Measurements from ENCODE around the gene WIPI1.

The WIPI1 gene

DNA sequence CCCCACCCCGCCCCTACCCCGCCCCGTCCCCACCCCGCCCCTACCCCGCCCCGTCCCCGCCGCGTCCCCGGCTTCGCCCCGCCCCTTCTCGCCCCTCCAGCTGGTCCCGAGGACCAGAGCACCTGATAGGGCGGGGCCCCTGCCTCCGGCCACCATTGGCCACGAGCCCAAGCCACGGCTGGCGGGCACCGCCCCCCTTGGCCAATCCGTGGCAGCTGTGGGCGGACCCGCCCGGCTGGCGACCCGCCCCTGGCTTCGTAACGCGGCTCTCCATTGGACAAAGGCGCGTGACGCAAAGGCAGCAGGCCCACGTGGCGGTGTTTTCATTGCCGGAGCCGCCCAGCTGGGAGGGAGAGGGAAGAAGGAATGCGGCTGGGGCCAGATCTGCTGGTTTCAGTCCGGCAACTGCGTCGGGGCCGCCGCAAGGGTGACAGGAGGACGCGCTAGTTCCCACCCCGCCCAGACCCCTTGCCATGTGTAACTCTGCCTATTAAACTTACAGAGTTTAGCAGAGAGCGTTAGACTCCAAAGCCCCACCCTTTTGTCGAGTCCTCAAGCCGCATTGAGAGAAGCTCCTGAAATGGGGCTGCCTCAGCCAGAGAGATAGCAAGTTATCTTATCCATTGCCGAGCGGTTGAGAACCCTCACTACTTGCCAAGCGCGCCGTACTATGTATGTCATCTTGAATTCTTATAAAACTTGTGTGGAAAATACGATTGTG is 403 bp upstream of the WIPI1 start:
- no peaks in the 10 kb centered on the region for H3K36me3 ChIP-seq (ENCODE audit: control insufficient read depth in 1 of 2, insufficient read depth in 2 of 2, low read length in 2 of 2)
- no peak overlapping the region for H4K91ac ChIP-seq (ENCODE audit: low read depth, low read length)
- peak overlapping the region; percentile 41 for H3K27ac ChIP-seq (ENCODE audit: low read depth, low read length)
- no peak overlapping the region for H3K23ac ChIP-seq (ENCODE audit: low read length)
- H4K8ac ChIP-seq (ENCODE audit: low read depth, low read length) = no peak overlapping the region
- peak overlapping the region; percentile 97 for H3K4me2 ChIP-seq (ENCODE audit: low read length)
- H3K9ac ChIP-seq (ENCODE audit: low read length) = no peak overlapping the region
- no peak overlapping the region for H3K14ac ChIP-seq (ENCODE audit: low read length)
- no peaks in the 10 kb centered on the region for H3K27me3 ChIP-seq (ENCODE audit: insufficient read depth, low read length)
- peaks cover 0 to 7% of the 10 kb centered on the region in 2 experiments for H3K4me1 ChIP-seq (ENCODE audit: control insufficient read depth in 1 of 2, insufficient read depth in 2 of 2, low read length in 2 of 2)
- WGBS (ENCODE audit: extremely low coverage, insufficient coverage, insufficient read length) = no CpG with 5 or more reads among the region's 54 CpGs
- H3K79me1 ChIP-seq (ENCODE audit: low read length) = peaks cover 14% of the 10 kb centered on the region
- no peak overlapping the region for H3K4ac ChIP-seq (ENCODE audit: low read depth, low read length)
- no peak overlapping the region for H4K12ac ChIP-seq (ENCODE audit: low read depth, low read length)
- H2BK5ac ChIP-seq (ENCODE audit: low read depth, low read length, poor library complexity) = no peak overlapping the region
- H2BK12ac ChIP-seq (ENCODE audit: low read length) = no peak overlapping the region
- peak; percentile 100 for DNase-seq
- no peak overlapping the region for H3K18ac ChIP-seq (ENCODE audit: low read length)
- no peaks in the 10 kb centered on the region for H3K9me3 ChIP-seq (ENCODE audit: insufficient read depth, low read depth, low read length)
- H3K79me2 ChIP-seq (ENCODE audit: control insufficient read depth, insufficient read depth, low read length, poor library complexity) = peaks cover 2% of the 10 kb centered on the region
- H2AFZ ChIP-seq (ENCODE audit: insufficient read depth, low read length, poor library complexity) = no peak overlapping the region
- no peak overlapping the region for H2AK5ac ChIP-seq (ENCODE audit: low read length)
- H2BK120ac ChIP-seq (ENCODE audit: insufficient read depth, low read length, poor library complexity) = no peak overlapping the region
- H3K4me3 ChIP-seq (ENCODE audit: low read depth, low read length) = peak overlapping the region; percentile 55

DNA sequence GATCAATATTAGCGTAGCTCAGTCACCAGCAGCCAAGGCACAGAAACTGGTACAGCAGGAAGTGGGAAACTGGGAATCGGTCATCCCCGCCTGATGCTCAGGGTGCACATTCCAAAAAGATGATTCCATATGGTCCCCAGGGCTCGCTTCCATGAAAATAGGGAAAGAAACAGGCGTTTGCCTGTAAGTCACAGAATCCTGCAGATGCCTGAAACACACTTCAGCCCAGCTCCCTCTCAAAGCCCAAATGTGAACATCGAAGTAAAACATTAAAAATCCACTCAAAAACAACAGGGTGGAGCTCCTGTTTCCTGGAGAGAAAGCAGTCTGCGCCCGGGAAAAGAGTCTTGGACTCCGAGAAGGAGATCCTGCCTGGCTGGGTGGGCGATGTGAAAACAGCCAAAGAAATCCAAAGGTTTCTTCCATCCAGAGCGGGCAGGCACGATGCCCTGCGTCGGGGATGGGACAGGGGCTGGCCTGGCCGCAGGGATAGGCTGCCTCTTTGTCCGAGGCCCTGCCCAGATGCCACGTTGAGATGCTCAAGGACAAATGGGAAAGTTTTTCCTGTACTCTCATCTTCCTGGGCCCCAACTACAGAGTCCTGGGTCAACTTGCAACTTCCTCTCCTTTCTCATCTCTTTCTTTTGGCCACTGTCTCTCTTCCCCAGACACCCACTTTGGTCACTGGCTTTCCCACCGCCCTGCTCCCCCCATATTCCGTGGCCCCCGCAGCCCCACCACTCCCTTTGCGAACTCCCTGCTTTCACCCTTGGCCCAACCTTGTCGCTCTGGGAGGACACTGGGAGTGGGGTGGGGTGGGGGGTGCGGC is 743 bp downstream of the WIPI1 start:
- peak overlapping the region; percentile 88 for H3K4me2 ChIP-seq (ENCODE audit: low read length)
- peaks cover 13% of the 10 kb centered on the region for H3K79me1 ChIP-seq (ENCODE audit: low read length)
- peak overlapping the region; percentile 78 for H2BK5ac ChIP-seq (ENCODE audit: low read depth, low read length, poor library complexity)
- H3K27ac ChIP-seq (ENCODE audit: low read depth, low read length) = peak overlapping the region; percentile 77
- H3K79me2 ChIP-seq (ENCODE audit: control insufficient read depth, insufficient read depth, low read length, poor library complexity) = peaks cover 2% of the 10 kb centered on the region
- peak overlapping the region; percentile 72 for H4K91ac ChIP-seq (ENCODE audit: low read depth, low read length)
- no peak overlapping the region for H3K23ac ChIP-seq (ENCODE audit: low read length)
- peak overlapping the region; percentile 61 for H4K12ac ChIP-seq (ENCODE audit: low read depth, low read length)
- peaks cover 5 to 10% of the 10 kb centered on the region in 2 experiments for H3K4me1 ChIP-seq (ENCODE audit: control insufficient read depth in 1 of 2, insufficient read depth in 2 of 2, low read length in 2 of 2)
- peak overlapping the region; percentile 95 for H3K4me3 ChIP-seq (ENCODE audit: low read depth, low read length)
- no peak overlapping the region for H2BK120ac ChIP-seq (ENCODE audit: insufficient read depth, low read length, poor library complexity)
- H4K8ac ChIP-seq (ENCODE audit: low read depth, low read length) = peak overlapping the region; percentile 44
- WGBS (ENCODE audit: extremely low coverage, insufficient coverage, insufficient read length) = no CpG with 5 or more reads among the region's 23 CpGs
- no peak overlapping the region for H2AFZ ChIP-seq (ENCODE audit: insufficient read depth, low read length, poor library complexity)
- peak overlapping the region; percentile 43 for H2AK5ac ChIP-seq (ENCODE audit: low read length)
- H3K9ac ChIP-seq (ENCODE audit: low read length) = peak overlapping the region; percentile 90
- H2BK12ac ChIP-seq (ENCODE audit: low read length) = no peak overlapping the region
- no peaks in the 10 kb centered on the region for H3K27me3 ChIP-seq (ENCODE audit: insufficient read depth, low read length)
- H3K36me3 ChIP-seq (ENCODE audit: control insufficient read depth in 1 of 2, insufficient read depth in 2 of 2, low read length in 2 of 2) = no peaks in the 10 kb centered on the region
- no peak overlapping the region for H3K18ac ChIP-seq (ENCODE audit: low read length)
- no peaks in the 10 kb centered on the region for H3K9me3 ChIP-seq (ENCODE audit: insufficient read depth, low read depth, low read length)
- H3K4ac ChIP-seq (ENCODE audit: low read depth, low read length) = peak overlapping the region; percentile 74
- DNase-seq = peak; percentile 82 to 85
- peak overlapping the region; percentile 90 for H3K14ac ChIP-seq (ENCODE audit: low read length)

DNA sequence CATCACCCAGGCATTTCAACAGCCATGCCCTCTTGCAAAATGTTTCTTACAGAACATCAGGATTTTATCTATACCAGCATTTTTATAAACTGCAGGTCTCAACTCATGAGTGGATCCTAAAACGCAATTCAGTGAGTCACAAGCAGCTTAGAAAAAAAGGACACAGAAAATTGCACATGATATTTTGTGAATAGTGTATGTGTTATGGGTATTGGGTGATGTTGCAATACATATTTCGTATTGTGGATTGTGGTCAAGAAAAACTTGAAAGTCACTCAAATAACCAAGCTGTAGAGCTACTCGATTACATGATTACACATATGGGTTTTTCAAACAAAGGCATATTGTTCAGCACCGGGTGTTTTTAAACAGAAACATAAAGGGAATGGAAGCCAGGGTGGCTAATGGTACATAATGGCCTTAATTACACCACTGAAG is 1.4 kb downstream of the WIPI1 start:
- WGBS (ENCODE audit: extremely low coverage, insufficient coverage, insufficient read length) = no CpG with 5 or more reads among the region's 4 CpGs
- peak overlapping the region; percentile 88 for H3K4me2 ChIP-seq (ENCODE audit: low read length)
- no peak overlapping the region for H4K91ac ChIP-seq (ENCODE audit: low read depth, low read length)
- no peak overlapping the region for H3K9ac ChIP-seq (ENCODE audit: low read length)
- peaks cover 8 to 13% of the 10 kb centered on the region in 2 experiments for H3K4me1 ChIP-seq (ENCODE audit: control insufficient read depth in 1 of 2, insufficient read depth in 2 of 2, low read length in 2 of 2)
- H4K8ac ChIP-seq (ENCODE audit: low read depth, low read length) = peak overlapping the region; percentile 33
- no peak overlapping the region for H2AK5ac ChIP-seq (ENCODE audit: low read length)
- H3K4me3 ChIP-seq (ENCODE audit: low read depth, low read length) = no peak overlapping the region
- H3K23ac ChIP-seq (ENCODE audit: low read length) = no peak overlapping the region
- no peak overlapping the region for H4K12ac ChIP-seq (ENCODE audit: low read depth, low read length)
- peaks cover 2% of the 10 kb centered on the region for H3K79me2 ChIP-seq (ENCODE audit: control insufficient read depth, insufficient read depth, low read length, poor library complexity)
- no peak overlapping the region for H3K18ac ChIP-seq (ENCODE audit: low read length)
- H3K27ac ChIP-seq (ENCODE audit: low read depth, low read length) = peak overlapping the region; percentile 77
- peak; percentile 74 to 95 for DNase-seq
- peaks cover 0 to under 1% of the 10 kb centered on the region in 2 experiments for H3K36me3 ChIP-seq (ENCODE audit: control insufficient read depth in 1 of 2, insufficient read depth in 2 of 2, low read length in 2 of 2)
- H3K27me3 ChIP-seq (ENCODE audit: insufficient read depth, low read length) = no peaks in the 10 kb centered on the region
- H2BK12ac ChIP-seq (ENCODE audit: low read length) = no peak overlapping the region
- H3K4ac ChIP-seq (ENCODE audit: low read depth, low read length) = no peak overlapping the region
- no peak overlapping the region for H2BK5ac ChIP-seq (ENCODE audit: low read depth, low read length, poor library complexity)
- no peaks in the 10 kb centered on the region for H3K9me3 ChIP-seq (ENCODE audit: insufficient read depth, low read depth, low read length)
- H3K79me1 ChIP-seq (ENCODE audit: low read length) = peaks cover 13% of the 10 kb centered on the region
- no peak overlapping the region for H2BK120ac ChIP-seq (ENCODE audit: insufficient read depth, low read length, poor library complexity)
- H3K14ac ChIP-seq (ENCODE audit: low read length) = no peak overlapping the region
- H2AFZ ChIP-seq (ENCODE audit: insufficient read depth, low read length, poor library complexity) = no peak overlapping the region

DNA sequence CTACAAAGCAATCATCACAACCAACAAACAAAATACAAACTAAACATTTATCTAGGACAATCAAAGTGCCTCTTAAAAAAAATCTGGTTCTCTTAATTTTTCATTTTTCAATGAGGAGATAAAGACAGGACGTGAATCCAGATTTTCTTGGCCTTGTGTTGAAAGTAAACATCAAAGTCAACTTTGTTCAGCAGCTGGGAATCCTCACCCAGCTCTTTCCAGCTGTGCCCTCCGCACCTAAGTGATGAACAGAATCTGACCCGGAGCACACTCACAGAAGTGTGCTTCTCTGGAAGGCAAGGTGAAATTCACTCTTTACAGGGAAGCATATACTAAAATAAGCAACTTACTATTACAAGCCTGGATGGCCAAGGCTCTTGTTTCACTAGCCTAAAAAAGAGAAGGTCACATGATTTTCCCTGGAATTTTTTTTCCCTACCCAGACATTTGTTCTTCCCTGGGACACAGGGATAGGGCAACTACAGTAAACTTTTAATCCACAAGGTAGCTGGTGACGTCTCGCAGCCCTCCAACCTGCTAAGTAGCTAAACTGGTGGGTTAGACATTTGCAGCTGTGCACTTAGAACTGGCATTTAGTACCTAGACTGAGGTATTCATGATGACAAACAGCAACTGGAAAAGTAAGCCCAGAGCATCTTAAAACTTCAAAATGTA is 3.2 kb downstream of the WIPI1 start:
- H3K9ac ChIP-seq (ENCODE audit: low read length) = no peak overlapping the region
- H3K27me3 ChIP-seq (ENCODE audit: insufficient read depth, low read length) = no peaks in the 10 kb centered on the region
- peak overlapping the region; percentile 45 for H2BK120ac ChIP-seq (ENCODE audit: insufficient read depth, low read length, poor library complexity)
- no peak overlapping the region for H3K14ac ChIP-seq (ENCODE audit: low read length)
- peak overlapping the region; percentile 61 for H3K27ac ChIP-seq (ENCODE audit: low read depth, low read length)
- no peak overlapping the region for H2BK12ac ChIP-seq (ENCODE audit: low read length)
- H3K36me3 ChIP-seq (ENCODE audit: control insufficient read depth in 1 of 2, insufficient read depth in 2 of 2, low read length in 2 of 2) = peaks cover 16% of the 10 kb centered on the region in 2 experiments
- H3K4me3 ChIP-seq (ENCODE audit: low read depth, low read length) = no peak overlapping the region
- peak in 1 of 2 donors; percentile 18 for DNase-seq
- H2BK5ac ChIP-seq (ENCODE audit: low read depth, low read length, poor library complexity) = no peak overlapping the region
- H3K18ac ChIP-seq (ENCODE audit: low read length) = no peak overlapping the region
- peak overlapping the region; percentile 47 for H3K4ac ChIP-seq (ENCODE audit: low read depth, low read length)
- H4K91ac ChIP-seq (ENCODE audit: low read depth, low read length) = no peak overlapping the region
- no CpG with 5 or more reads among the region's 5 CpGs for WGBS (ENCODE audit: extremely low coverage, insufficient coverage, insufficient read length)
- H4K8ac ChIP-seq (ENCODE audit: low read depth, low read length) = no peak overlapping the region
- H2AFZ ChIP-seq (ENCODE audit: insufficient read depth, low read length, poor library complexity) = no peak overlapping the region
- no peak overlapping the region for H3K4me2 ChIP-seq (ENCODE audit: low read length)
- H3K79me2 ChIP-seq (ENCODE audit: control insufficient read depth, insufficient read depth, low read length, poor library complexity) = peaks cover 2% of the 10 kb centered on the region
- H3K23ac ChIP-seq (ENCODE audit: low read length) = no peak overlapping the region
- no peak overlapping the region for H4K12ac ChIP-seq (ENCODE audit: low read depth, low read length)
- peaks cover 1% of the 10 kb centered on the region for H3K9me3 ChIP-seq (ENCODE audit: insufficient read depth, low read depth, low read length)
- H3K79me1 ChIP-seq (ENCODE audit: low read length) = peaks cover 15% of the 10 kb centered on the region
- no peak overlapping the region for H2AK5ac ChIP-seq (ENCODE audit: low read length)
- H3K4me1 ChIP-seq (ENCODE audit: control insufficient read depth in 1 of 2, insufficient read depth in 2 of 2, low read length in 2 of 2) = peaks cover 8 to 15% of the 10 kb centered on the region in 2 experiments
